ENCODE results near the gene GAS1. TPM values are rescaled to one million over a fixed set of nuclear protein-coding genes. Genes with fewer than 3 reads are reported as not detected.

The GAS1 gene
- 100 to 1,000 TPM; 160 to 204 TPM for total RNA-seq
- long read RNA-seq, donor 1, transcript GAS1-201 (1 exons, 2,827 nt): major isoform, 186 of 187 reads
- long read RNA-seq, donor 1, partial matches to known transcripts: 0 of 187 reads
- long read RNA-seq, donor 1, other reads (novel, unspliced or antisense): 1 of 187 reads
- long read RNA-seq, donor 2, transcript GAS1-201 (1 exons, 2,827 nt): major isoform, 38 of 38 reads
- long read RNA-seq, donor 2, partial matches to known transcripts: 0 of 38 reads
- long read RNA-seq, donor 2, other reads (novel, unspliced or antisense): 0 of 38 reads

GRCh38 chr9:86947146-86948073, at the start of gene GAS1:
Gene GAS1 (minus strand): TSS chr9:86947506. CDS start chr9:86946779, 727 bp downstream.
- intact Hi-C loops (cut with DNase I): loop anchor here (5.0 to 10.0 kb wide), 6 partner anchors 170 to 533 kb away; no protein-coding TSS in a partner anchor
- peak; percentile 96 for DNase-seq (ENCODE audit: low spot score)

GRCh38 chr9:86994231-86994630, 46.9 kb upstream of the GAS1 start:
- intact Hi-C loops (cut with DNase I): no loop called here
- DNase-seq (ENCODE audit: low spot score): no peak

- DNase-seq (ENCODE audit: low spot score): no peak
- intact Hi-C loops (cut with DNase I): no loop called here
Measured at GRCh38 chr9:86993830-86994229, 46.5 kb upstream of the GAS1 start.

GRCh38 chr9:86991077-86991476, 43.8 kb upstream of the GAS1 start:
- DNase-seq (ENCODE audit: low spot score): no peak
- intact Hi-C loops (cut with DNase I): no loop called here

- no peak for DNase-seq (ENCODE audit: low spot score)
- intact Hi-C loops (cut with DNase I): no loop called here
Measured at GRCh38 chr9:86990290-86990689, 43.0 kb upstream of the GAS1 start.

- no peak for DNase-seq (ENCODE audit: low spot score)
- intact Hi-C loops (cut with DNase I): loop anchor here in 1 of 2 donors (10.0 kb wide), 1 partner anchor 47 kb away; no protein-coding TSS in a partner anchor
Measured at GRCh38 chr9:86987900-86988299, 40.6 kb upstream of the GAS1 start.

- no peak for DNase-seq (ENCODE audit: low spot score)
- intact Hi-C loops (cut with DNase I): loop anchor here in 1 of 2 donors (10.0 kb wide), 1 partner anchor 50 kb away; no protein-coding TSS in a partner anchor
Measured at GRCh38 chr9:86985132-86985647, 37.9 kb upstream of the GAS1 start.

GRCh38 chr9:86983620-86984259, 36.4 kb upstream of the GAS1 start:
- intact Hi-C loops (cut with DNase I): loop anchor here (5.0 to 10.0 kb wide), 2 partner anchors 51 to 744 kb away; partner anchors contain the start of gene CTSL (in 1 of the 2)

GRCh38 chr9:86983249-86983619, 35.9 kb upstream of the GAS1 start:
- intact Hi-C loops (cut with DNase I): loop anchor here (5.0 to 10.0 kb wide), 2 partner anchors 52 to 744 kb away; partner anchors contain the start of gene CTSL (in 1 of the 2)
- peak; percentile 81 for DNase-seq (ENCODE audit: low spot score)

More at GRCh38 chr9:86983620-86984259, 36.4 kb upstream of the GAS1 start:
- DNase-seq (ENCODE audit: low spot score): no peak

- DNase-seq (ENCODE audit: low spot score): no peak
- intact Hi-C loops (cut with DNase I): loop anchor here (5.0 to 10.0 kb wide), 2 partner anchors 54 to 746 kb away; partner anchors contain the start of gene CTSL (in 1 of the 2)
Measured at GRCh38 chr9:86980802-86981201, 33.5 kb upstream of the GAS1 start.

- intact Hi-C loops (cut with DNase I): loop anchor here (5.0 to 10.0 kb wide), 2 partner anchors 55 to 748 kb away; partner anchors contain the start of gene CTSL (in 1 of the 2)
- no peak for DNase-seq (ENCODE audit: low spot score)
Measured at GRCh38 chr9:86979657-86980056, 32.4 kb upstream of the GAS1 start.

GRCh38 chr9:86978922-86979474, 31.7 kb upstream of the GAS1 start:
- intact Hi-C loops (cut with DNase I): no loop called here
- DNase-seq (ENCODE audit: low spot score): peak; percentile 84

- intact Hi-C loops (cut with DNase I): no loop called here
- DNase-seq (ENCODE audit: low spot score): no peak
Measured at GRCh38 chr9:86978413-86978812, 31.1 kb upstream of the GAS1 start.

GRCh38 chr9:86977205-86977835, 30.0 kb upstream of the GAS1 start:
- no peak for DNase-seq (ENCODE audit: low spot score)
- intact Hi-C loops (cut with DNase I): no loop called here

- no peak for DNase-seq (ENCODE audit: low spot score)
- intact Hi-C loops (cut with DNase I): no loop called here
Measured at GRCh38 chr9:86975606-86976005, 28.3 kb upstream of the GAS1 start.

GRCh38 chr9:86975036-86975435, 27.7 kb upstream of the GAS1 start:
- intact Hi-C loops (cut with DNase I): no loop called here
- DNase-seq (ENCODE audit: low spot score): no peak

GRCh38 chr9:86974421-86974820, 27.1 kb upstream of the GAS1 start:
- intact Hi-C loops (cut with DNase I): no loop called here
- DNase-seq (ENCODE audit: low spot score): no peak

GRCh38 chr9:86971742-86972141, 24.4 kb upstream of the GAS1 start:
- intact Hi-C loops (cut with DNase I): no loop called here
- no peak for DNase-seq (ENCODE audit: low spot score)

All from posterior vena cava (tissue), 2 donors.